HG03442 (cell line): Measurements from ENCODE around the gene NDUFS3.

Source experiments
- ATAC-seq: cut with Tn5 transposase; IDR thresholded peaks from one replicate; pipeline ENCODE4 v1.9.1; 2021; ENCODE audit warnings: mild to moderate bottlenecking, moderate library complexity; ENCODE audit not compliant: unreplicated experiment

The NDUFS3 gene

GRCh38 chr11:47628026-47628425 is 49.2 kb downstream of the NDUFS3 start:
- ATAC-seq: no peak

DNA sequence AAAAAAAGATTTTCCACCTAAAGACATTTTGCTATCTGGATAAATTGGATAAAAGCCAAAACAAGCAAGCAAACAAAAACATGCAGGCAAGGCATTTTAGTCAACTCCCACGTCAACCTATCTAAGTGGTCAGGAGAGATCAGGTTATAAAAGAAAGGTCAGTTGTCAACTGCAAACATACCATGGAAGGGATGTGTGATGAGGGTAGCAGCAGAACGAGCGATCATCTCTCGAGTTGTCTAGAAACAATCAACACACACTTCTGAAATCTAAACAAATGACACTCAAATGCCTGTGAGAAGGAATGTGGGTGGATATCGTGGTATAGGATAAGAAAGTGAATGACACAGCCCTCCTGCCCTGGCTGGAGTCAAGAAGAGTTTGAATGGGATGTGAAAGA is 52.6 kb downstream of the NDUFS3 start:
- ATAC-seq: no peak
